GM23248 (cell line): Measurements from ENCODE around the gene REPIN1.

Experiments used
- EZH2 ChIP-seq: fragments of 200-600 bp; sonication (generic); IDR thresholded peaks from 2 replicates; pipeline ENCODE4 v1.6.1; 2018; ENCODE audit warnings: antibody characterized with exemption, mild to moderate bottlenecking; ENCODE audit not compliant: insufficient read depth, poor library complexity, severe bottlenecking
- EZH2phosphoT487 ChIP-seq: fragments of 200-600 bp; sonication (generic); IDR thresholded peaks from 2 replicates; pipeline ENCODE4 v1.6.1; 2018; ENCODE audit warnings: antibody characterized with exemption, moderate library complexity, mild to moderate bottlenecking, low read depth; ENCODE audit not compliant: insufficient read depth

DNA sequence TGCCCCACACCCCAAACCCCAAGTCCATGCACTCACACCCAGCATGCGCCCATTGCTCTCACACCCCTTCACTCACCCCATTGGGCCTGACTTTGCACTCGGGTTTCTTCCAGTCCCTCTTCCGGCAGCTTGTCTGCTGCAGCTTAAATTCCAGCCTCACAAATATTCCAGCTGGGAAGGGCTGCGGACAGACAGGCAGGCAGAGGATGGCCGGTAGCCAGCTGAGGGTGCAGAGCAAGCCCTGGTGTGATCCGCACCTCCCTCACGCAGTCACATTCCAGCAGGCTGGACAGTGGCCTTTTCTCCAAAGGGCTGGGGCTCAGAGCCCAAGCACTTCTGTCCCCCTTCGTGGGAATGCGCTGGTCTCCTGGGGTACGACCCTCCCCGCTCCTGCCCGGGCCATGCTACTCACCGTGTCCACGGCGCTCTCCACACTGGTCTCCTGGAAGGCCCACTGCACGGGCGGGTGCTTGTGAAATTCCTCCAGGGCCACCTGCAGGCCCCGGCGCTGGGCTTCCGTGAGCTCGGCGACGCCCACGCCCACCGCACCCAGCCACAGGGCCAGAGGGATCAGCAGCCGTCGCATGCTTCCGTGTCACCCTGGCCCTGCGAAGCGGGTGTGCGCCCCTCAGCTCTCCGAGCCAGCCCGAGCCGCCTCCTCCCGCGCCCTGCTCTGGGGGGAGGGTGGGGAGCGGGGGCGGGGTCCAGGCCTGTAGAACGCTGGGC, 28.4 kb upstream of the REPIN1 start:
- no peak for TF ChIP-seq EZH2phosphoT487
- TF ChIP-seq EZH2, result no peak
